HG02642 (cell line): ENCODE data around the gene EN2.

Source experiments
- ATAC-seq: cut with Tn5 transposase; IDR thresholded peaks from one replicate; pipeline ENCODE4 v1.9.1; 2021; ENCODE audit warnings: mild to moderate bottlenecking; ENCODE audit not compliant: unreplicated experiment, poor library complexity

The EN2 gene

DNA sequence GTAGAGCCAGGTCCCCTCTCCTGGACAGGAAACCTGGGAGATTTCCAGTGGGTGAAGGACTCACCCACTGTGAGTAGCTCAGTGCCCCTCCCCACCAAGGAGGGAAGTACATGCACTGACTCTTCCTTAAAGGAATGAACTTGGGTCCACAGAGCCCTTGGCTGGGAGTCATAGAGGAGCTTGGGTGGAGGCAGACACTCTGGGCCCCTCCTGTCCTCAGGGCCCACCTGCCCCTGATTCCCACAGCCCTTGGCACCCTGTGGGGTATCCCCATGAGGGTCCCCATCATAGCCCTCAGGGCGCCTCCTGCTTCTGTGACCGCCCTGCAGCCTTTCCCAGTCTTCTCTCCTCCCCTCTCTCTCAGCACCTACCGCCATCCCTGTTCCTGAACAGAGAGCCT lies 3.7 kb downstream of the EN2 start:
- ATAC-seq: no peak

DNA sequence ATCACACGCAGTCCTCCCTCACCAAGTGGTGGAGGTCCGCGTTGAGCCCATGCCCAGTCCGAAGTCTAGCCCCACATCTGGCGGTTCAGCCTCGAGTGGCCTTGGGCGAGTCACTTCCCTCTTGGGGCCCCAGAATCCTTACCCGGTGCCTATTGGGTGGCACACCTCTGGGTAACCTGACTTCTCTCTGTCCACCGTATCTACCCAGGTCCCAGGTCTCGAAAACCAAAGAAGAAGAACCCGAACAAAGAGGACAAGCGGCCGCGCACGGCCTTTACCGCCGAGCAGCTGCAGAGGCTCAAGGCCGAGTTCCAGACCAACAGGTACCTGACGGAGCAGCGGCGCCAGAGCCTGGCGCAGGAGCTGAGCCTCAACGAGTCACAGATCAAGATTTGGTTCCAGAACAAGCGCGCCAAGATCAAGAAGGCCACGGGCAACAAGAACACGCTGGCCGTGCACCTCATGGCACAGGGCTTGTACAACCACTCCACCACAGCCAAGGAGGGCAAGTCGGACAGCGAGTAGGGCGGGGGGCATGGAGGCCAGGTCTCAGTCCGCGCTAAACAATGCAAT lies 4.3 kb downstream of the EN2 start:
- no peak for ATAC-seq

DNA sequence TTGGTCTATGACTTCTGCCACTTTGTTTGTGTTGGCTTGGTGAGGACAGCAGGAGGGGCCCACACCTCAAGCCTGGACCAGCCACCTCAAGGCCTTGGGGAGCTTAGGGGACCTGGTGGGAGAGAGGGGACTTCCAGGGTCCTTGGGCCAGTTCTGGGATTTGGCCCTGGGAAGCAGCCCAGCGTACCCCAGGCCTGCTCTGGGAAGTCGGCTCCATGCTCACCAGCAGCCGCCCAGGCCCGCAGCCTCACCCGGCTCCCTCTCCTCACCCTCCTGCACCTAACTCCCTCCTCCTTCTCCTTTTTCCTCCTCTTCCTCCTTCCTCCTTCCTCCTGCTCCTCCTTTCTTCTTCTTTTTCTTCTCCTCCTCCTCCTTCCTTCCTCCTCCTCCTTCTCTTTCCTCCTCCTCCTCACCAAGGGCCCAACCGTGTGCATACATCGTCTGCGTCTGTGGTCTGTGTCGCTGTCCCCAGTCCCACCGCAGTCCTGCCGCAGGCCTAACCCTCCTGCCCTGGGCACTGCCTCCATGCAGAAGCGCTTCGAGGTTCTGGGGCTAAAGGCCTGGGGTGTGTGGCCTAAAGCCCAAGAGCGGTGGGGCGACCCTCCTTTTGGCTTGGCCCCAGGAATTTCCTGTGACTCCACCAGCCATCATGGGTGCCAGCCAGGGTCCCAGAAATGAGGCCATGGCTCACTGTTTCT lies 5.3 kb downstream of the EN2 start:
- ATAC-seq: no peak

DNA sequence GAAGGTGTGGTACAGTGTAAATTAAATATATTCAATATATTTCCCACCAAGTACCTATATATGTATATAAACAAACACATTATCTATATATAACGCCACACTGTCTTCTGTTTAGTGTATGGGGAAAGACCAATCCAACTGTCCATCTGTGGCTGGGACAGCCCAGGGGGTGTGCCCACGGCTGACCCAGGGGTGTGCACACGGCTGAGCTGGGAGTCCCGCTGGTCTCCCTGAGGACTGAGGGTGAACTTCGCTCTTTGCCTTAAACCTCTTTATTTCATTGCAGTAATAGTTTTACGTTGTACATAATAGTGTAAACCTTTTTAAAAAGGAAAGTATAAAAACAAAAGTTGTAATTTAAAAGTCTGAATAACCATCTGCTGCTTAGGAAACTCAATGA lies 6.3 kb downstream of the EN2 start:
- ATAC-seq: no peak

DNA sequence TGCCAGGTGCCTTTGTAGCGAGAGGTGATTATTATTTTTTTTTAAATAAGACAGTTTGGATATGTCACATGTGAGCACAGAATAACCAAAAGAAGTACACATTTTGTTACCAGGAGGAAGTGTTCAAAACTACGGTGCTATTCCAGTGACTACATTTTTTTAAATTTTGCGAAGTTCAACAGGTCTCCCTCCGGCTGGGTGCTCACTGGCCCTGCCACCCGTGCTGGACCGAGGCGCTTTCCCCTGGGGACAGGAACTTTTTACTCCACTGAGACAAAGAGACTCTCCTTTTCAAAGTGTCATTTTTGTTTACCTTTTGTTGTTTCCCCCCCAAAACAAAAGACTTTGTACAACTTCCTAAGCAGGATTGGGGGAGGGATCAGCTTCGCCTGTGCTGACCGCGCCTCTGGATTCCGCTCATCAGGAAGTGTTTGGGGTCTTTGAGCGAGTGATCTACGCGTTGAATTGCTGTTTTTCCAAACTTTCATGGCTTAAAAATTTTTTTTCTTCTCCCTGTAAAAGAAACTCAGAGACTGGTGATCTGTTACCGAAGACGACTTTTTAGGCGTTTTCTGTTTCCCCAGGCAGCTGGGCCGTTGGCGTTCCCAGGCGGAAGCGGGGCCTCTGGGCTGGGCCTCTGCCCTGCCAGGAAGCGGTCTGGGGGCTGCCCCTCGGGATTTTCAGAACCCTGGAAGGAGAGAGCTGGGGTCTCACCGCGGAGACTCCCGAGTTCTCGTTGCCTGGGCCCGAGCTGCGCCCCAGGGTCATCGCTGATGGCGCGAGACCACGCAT lies 7.2 kb downstream of the EN2 start:
- no peak for ATAC-seq

DNA sequence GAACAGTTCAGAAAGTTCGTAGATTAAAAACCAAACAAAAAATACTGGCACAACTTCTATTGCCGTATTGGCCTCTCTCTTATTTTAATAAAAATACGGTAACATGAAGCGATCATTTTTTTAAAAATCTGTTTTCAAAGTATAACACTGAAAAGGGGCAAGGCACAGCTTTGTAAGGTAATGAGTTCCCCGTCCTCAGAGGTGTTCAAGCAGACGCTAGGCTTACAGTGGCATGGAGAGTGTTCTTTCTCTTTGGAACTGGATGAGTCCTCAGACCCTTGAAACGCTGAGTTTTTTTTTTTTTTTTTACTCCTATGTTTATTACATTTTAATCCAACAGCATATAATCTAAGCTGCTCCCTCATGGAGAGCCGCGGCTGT lies 7.8 kb downstream of the EN2 start:
- ATAC-seq: no peak

DNA sequence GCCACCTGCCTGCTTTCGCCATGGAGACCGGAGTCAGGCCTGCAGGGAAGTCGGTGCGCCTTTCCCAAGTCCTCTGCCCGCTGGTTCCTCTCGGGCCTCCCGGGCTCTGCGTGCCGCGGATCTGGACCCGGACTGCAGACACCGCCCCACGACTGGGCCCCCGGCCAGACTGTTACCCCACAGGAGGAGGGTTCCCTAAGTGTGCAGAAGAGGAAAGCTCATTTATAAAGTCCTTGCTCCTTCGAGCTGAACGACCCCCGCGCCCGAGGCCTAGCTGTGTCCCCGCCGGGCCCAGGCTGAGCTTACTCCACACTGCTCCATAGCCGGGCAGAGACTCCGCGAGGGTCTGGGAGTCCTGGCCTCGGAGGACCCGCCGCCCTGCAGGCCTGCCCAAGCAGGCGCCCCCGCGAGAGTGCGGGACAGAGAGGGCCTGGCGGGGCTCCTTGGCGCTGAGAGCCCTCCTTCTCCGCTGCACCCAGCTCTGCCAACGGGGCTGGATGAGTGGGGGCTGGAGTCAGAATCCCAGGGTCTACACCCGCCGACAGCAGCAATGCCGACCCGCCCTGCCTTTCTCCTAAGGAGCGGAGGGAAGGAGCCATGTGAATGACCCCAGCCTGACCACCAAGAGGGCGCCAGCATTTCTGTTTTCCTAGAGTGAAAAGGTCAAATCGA lies 8.3 kb downstream of the EN2 start:
- ATAC-seq: no peak

DNA sequence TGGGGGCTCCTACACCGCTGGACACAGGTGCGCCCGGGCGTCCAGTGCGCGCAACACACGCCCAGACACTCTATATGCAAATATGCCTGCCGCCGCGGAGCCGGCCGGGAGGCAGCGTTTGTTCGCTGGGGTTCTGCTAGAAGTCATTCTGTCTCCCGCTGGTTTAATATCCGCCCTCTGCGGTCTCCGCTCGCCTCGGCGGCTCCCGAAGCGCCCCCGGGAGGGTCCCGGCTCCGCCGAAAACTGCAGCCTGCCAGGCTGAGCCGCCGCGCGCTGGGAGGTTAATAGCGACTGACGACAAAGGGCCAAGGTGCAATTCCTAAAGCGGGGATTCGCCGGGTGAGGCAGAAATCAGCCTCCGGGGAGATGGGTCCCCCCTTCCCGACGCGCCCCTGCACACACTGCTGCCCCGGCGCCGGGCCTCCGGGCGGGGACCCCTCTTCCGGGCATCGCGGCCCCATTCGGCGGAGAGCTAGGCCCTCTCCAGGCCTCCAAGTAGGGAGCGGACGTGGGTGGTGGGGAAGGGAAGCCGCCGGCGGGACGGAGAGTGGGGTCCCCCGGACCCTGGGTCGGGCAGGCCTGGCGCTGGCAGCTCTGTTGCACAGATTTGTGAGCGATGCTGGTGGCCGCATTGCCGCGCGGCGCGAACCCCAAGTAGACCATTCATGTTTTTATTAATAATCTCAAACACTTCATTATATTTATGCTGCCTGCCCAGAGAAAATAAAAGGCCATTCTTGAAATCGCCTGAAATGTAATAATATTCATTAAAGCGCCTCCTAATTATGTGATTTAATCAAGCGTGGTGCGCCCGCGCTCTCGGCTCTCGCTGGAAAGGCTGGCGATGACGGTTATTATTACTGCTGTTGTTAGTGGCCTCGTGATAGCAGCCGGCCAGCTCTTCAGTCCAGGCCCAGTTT lies 9.1 kb downstream of the EN2 start:
- peak; percentile 43 for ATAC-seq

DNA sequence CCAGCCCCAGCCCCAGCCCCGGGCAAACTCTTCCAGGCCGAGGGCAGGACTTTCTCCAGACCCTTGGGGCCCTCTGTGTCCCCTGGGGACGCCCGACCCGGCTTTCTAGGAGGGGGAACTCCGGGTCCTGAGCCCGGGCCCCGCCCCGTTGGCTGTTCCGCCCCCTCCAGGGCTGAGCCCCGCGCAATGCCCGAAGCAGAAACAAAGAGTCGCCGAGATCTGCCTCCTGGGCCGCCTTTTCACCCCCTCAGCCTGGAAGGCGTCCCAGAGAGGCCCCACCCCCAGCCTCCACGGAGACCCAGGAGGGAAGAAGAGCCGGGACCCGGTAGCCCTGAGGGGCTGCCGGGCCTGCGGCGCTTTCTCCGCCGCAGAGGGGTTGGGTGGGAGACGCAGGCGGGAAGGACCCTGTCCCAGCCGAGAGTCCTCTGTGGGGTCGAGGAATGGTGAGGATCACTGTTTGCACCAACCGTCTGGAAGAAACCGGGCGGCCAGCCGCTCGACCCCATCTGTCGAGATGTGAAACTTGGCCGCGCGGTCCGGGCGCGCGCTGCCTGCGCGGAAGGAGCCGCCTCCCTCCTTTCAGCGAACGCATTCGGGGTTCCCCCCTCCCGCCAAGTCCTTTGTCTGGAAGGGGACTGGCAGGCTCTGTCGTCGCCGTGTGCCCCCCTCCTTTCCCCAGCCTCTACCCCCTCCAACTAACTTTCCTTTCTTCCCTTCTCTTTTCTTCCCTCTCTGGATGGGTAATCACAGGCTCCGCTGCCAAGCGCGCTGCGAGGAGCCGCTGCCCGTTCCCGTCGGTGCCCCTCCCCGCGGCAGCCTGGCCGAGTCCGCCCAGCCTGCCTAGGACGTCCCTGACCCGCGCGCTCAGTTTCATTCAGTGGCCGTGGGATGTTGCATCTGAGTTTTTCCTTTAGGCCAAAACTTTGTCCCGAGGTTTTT lies 10.2 kb downstream of the EN2 start:
- no peak for ATAC-seq

DNA sequence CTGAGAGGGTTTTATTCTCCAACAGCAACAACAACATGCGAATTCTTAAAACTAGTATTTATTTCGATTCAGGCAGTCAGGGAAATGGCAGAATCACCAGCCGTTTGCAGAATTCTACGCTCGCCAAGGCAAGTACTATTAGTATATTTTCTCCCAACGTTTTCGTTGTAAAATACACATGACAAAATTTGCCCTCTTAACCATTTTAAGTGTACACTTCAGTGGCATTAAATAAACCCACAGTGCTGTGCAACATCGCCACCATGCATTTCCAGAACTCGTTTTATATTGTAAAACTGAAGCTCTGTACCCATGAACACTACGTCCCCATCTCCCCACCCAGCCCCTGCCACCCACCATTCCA lies 10.8 kb downstream of the EN2 start:
- no peak for ATAC-seq

DNA sequence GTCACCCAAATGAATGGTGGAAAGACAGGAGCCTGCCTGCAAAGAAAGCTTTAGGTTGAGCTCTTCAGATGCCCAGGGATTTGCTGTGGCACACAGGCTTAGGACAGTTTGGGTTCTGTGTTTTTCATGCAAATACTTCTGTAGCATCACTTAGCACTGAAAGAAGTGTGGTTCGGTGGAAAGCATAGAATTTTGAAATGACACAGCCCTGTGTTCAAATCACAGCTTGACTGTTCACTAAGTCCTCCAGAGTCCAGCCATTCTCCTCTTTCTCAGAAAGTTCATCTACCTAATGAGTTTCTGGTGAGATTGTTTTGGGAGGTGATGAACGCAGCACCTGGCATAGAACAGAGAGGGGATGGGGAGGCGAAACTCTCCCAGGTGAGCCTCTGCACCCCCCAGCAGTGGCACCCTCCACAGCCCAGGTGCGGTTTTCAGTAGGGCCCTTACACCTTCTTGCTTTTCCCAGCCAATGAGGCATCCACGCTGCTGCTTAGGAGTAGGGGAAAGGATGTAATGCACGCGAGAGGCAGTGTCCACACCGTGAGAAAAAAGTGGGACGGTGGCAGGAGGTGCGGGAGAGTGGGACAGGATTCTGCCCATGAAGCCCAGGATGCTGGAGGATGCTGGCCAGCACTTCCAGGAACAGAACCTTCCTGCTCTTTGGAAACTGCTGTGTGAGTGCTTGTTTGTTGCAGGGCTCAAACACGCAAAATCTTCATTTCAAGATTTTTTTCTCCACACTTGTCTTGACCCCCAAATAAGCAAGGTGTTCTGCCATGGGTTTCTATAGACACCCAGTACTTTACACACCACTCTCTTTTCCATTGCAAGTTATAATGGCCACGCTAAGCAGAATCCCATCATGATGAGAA lies 11.6 kb downstream of the EN2 start:
- ATAC-seq: no peak

DNA sequence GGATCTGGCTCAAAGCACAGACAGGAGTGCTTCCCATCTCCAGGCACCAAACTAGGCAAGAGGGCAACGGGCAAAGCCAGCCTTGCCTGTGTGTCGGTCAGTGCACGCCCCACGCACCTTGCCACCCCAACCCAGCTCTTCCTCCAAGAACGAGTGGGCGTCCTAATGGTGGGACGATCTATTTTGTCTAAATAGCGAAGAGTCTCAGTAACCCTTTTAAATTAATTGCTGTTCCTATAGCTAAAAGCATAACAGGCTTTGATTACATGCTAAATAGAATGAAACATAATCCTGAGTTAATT lies 12.2 kb downstream of the EN2 start:
- ATAC-seq: no peak

DNA sequence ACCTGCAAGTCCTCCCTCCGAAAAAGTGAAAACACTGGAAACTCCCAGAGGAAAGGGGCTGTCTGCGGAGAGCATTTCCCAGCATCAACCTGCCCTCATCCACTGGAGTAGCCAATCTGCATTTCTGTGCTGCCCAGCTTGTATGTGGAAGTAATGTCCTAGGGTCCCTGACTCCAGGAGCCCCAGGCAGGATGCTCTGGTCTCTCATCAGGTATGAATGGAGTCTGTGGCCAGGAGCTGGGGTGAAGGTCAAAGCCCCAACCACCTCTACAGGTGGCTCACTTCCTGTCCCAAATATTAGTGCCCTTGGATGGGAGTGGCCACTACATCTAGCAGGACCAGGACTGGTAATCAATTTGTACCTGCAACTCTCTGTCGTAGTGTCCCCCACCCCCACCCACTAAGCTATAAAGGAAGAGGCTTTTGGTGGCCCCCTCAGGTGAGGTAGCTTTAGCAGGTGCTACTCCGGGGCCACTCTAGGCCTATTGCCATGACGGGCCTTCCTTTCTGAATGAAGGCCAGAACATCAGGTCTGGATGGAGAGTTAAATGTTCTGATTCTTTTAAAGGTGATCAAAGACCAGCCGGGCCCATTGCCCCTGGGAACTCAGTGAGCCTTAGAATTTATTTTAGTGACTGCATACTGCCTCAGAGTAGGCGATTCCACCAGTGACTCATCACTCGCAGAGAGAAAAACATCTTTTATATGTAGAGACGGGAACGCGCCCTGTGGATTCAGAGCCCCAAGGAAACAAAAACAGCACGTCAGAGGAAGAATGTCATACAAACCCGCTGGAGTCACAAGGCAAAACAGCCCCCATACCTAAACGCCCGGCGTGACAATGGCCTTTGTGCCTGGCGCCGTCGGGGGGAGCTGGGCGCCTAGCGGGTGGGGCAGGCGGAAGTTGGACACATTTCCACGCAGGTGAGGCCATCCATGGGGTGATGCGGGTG lies 13.0 kb downstream of the EN2 start:
- ATAC-seq: no peak

DNA sequence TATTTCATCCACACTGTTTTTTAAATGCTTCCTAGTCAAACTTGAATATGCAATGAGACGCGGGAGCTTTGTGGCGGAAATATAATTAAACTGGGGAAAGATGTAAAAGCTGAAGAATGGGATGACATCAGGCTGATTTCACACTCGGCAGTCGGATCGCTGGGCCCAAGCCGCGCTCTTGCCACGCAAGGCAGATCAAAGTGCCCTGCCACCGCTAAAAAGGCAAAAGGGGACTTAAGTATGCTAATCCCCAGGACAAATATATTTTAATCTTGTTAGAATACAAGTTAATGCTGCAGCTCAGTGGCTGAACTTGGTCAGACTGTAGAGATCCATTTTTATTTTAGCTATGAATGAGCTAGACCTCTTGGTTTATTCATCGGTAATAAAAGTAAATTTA lies 13.8 kb downstream of the EN2 start:
- ATAC-seq: no peak

DNA sequence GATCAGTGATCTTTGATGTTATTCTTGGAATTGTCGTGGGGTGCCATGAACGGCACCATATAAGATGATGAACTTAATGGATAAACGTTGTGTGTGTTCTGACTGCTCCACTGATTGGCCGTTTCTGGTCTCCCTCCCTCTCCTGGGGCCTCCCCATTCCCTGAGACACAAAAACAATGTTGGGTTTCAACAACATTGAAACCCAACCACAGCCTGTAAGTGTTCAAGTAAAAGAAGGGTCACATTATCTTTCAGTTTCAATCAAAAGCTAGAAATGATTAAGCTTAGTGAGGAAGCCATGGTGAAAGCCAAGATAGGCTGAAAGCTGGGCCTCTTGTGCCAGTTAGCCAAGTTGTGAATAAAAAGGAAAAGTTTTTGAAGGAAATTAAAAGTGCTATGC lies 19.5 kb downstream of the EN2 start:
- peak; percentile 81 for ATAC-seq

DNA sequence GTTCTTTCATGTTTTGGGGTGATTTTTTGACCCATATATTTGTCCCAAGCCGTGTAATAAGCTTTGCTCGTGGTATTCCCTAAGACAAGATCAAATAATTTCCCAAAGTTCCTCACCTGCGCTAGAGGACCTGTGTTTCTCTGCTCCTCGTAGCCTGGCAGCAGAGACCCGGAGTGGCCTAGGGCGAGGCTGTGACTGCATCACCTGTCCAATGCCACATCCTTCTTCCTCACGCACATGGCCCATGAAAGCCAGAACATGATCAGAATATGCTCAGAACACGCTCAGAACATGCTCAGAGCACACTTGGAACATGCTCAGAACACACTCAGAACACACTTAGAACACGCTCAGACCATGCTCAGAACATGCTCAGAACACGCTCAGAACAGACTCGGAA lies 23.8 kb downstream of the EN2 start:
- no peak for ATAC-seq

DNA sequence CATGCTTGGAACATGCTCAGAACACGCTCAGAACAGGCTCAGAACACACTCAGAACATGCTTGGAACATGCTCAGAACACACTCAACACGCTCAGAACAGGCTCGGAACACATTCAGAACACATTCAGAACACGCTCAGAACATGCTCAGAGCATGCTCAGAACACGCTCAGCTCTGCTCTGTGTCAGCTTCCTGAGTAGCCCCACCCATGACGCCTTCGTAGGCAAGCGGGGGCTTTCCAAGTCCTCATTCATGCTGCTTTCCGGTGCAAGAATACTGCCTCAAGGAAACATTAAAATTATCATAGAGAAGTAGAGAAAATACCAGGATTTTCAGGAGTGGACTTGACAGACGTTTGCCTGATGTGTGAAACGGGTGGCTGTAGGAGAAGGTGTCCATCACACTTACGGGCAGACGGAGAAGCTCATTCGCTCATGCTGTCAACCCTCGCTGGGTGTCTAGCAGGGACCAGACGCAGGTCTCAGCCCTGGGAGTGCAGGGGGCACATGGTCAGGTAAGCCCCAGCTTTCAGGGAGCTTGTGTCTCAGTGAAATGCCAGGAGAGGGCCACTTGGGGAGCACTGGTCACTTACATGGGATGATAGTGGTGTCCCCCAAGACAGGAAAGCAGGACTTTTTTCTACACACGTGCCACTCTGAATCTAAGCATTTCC lies 24.7 kb downstream of the EN2 start:
- no peak for ATAC-seq
